HepG2 (cell line): Measurements from ENCODE around the gene FNBP1L. TPM values are rescaled to one million over a fixed set of nuclear protein-coding genes. Genes with fewer than 3 reads are reported as not detected.

Experiments
- ATAC-seq: fragments of 200-7000 bp; cut with Tn5 transposase; 3 replicates; pipeline ENCODE4 v1.9.1; 2020; ENCODE audit warnings: mild to moderate bottlenecking, moderate library complexity
- BruUV-seq: library from RNA; stranded (reverse); fragments of 400-500 nt; replicated peaks from 2 replicates; lab custom pipeline; 2021; lab: Mats Ljungman, UMichigan
- CTCF ChIA-PET: fragments of 300-600 bp; formaldehyde crosslinking; extraction: SDS; loops from one replicate; lab custom pipeline; 2021; ENCODE audit warnings: low total read pairs, inconsistent platforms, low intra/inter-chr PET ratio; lab: Yijun Ruan, JAX
- POLR2A ChIA-PET: fragments of 350-600 bp; sonication (Branson Sonifier 250); formaldehyde crosslinking; loops from one replicate; lab custom pipeline; 2020; ENCODE audit warnings: antibody characterized with exemption, inconsistent platforms; lab: Yijun Ruan, JAX
- DNase-seq: peaks from one replicate; pipeline ENCODE4 v3.0.0-alpha.2; 2015; ENCODE audit warnings: low spot score
- FAIRE-seq: peaks from 3 replicates; lab custom pipeline; 2011; peaks lifted over from hg19 to GRCh38; lab: Jason Lieb, UNC
- H2AFZ ChIP-seq: one replicate; pipeline ENCODE4 v1.6.1; 2011; ENCODE audit warnings: low read length, inconsistent platforms
- H3K27ac ChIP-seq: fragments of 300-600 bp; 3 replicates; pipeline ENCODE4 v1.8.0; 2011; ENCODE audit warnings: mixed run types, mild to moderate bottlenecking, mixed read lengths, low read length, inconsistent platforms; ENCODE audit not compliant: insufficient read depth; ENCODE audit errors: extremely low read length
- H3K27me3 ChIP-seq, 2 experiments: fragments of 200-600 bp in 1 of 2; 2 replicates in 1 of 2; 3 replicates in 1 of 2; pipeline versions ENCODE4 v1.6.0 to v1.8.0; 2011; ENCODE audit warnings: low read length in 2 of 2, mild to moderate bottlenecking in 2 of 2, moderate library complexity in 2 of 2, inconsistent platforms in 1 of 2; ENCODE audit not compliant: insufficient read depth in 2 of 2, control insufficient read depth in 1 of 2
- H3K36me3 ChIP-seq, 2 experiments: fragments of 200-600 bp in 1 of 2; replicated peaks in 1 of 2; 2 replicates in 1 of 2; 3 replicates in 1 of 2; pipeline versions ENCODE4 v1.5.1 to v1.8.0; 2011; ENCODE audit warnings: low read length in 2 of 2, inconsistent platforms in 1 of 2; ENCODE audit not compliant: insufficient read depth in 2 of 2, control insufficient read depth in 1 of 2
- H3K4me1 ChIP-seq: 2 replicates; pipeline ENCODE4 v1.5.1; 2012; ENCODE audit warnings: low read length, inconsistent platforms; ENCODE audit not compliant: insufficient read depth
- H3K4me2 ChIP-seq: 2 replicates; pipeline ENCODE4 v1.6.0; 2011; ENCODE audit warnings: low read depth, low read length, inconsistent platforms
- H3K4me3 ChIP-seq, 3 experiments: fragments of 200-600 bp in 1 of 3; sonication (generic), shearing (Covaris generic) in 1 of 3; replicated peaks in 1 of 3; 2 replicates each; pipeline ENCODE4 v1.5.1; 2011 to 2016; ENCODE audit warnings: low read length in 3 of 3, inconsistent platforms in 2 of 3, low read depth in 2 of 3, mild to moderate bottlenecking in 2 of 3, control low read depth in 1 of 3, mixed read lengths in 1 of 3; ENCODE audit not compliant: insufficient read depth in 1 of 3
- H3K79me2 ChIP-seq: one replicate; pipeline ENCODE4 v1.6.1; 2011; ENCODE audit warnings: low read length, inconsistent platforms; ENCODE audit not compliant: insufficient read depth
- H3K9ac ChIP-seq: 2 replicates; pipeline ENCODE4 v1.6.0; 2011; ENCODE audit warnings: mild to moderate bottlenecking, low read depth, low read length, inconsistent platforms; ENCODE audit not compliant: insufficient read depth
- H3K9me3 ChIP-seq: 2 replicates; pipeline ENCODE4 v1.5.1; 2012; ENCODE audit warnings: mild to moderate bottlenecking, low read length
- H4K20me1 ChIP-seq: 2 replicates; pipeline ENCODE4 v1.6.0; 2011; ENCODE audit warnings: inconsistent platforms, mild to moderate bottlenecking, low read length, moderate library complexity; ENCODE audit not compliant: insufficient read depth
- LBX2 ChIP-seq: sonication (generic); formaldehyde crosslinking; IDR thresholded peaks from 2 replicates; pipeline ENCODE4 v1.5.0; 2020; ENCODE audit warnings: missing genetic modification reagents, mild to moderate bottlenecking, borderline replicate concordance
- ZNF687 ChIP-seq: sonication (generic); formaldehyde crosslinking; IDR thresholded peaks from 2 replicates; pipeline ENCODE4 v1.5.1; 2020; ENCODE audit warnings: mild to moderate bottlenecking, missing genetic modification reagents, moderate library complexity
- WGBS: methylation state at CpG from one replicate; pipeline ENCODE4 v1.1.6; 2017; ENCODE audit warnings: low lambda C conversion rate; 5-methylcytosine and 5-hydroxymethylcytosine counted together
- in situ Hi-C: cut with HindIII; loops from 2 replicates; pipeline ENCODE4 v1.10.0; 2017; ENCODE audit warnings: low pct_unique_long_range_greater_than_20kb; ENCODE audit not compliant: extremely low pct_ligation_motif_present
- intact Hi-C: fragments of 100-400 bp; cut with micrococcal nuclease; formaldehyde crosslinking; loops from one replicate; pipeline ENCODE4 v1.10.0; 2022; ENCODE audit not compliant: unreplicated experiment
- polyA plus RNA-seq, 8 experiments: library from polyadenylated mRNA; depleted of rRNA in 3 of 8; stranded (reverse) in 7 of 8; unstranded in 1 of 8; fragments of >200 nt; fragmentation: Illumina TruSeq in 4 of 8; extraction: Trizol in 4 of 8; gene quantifications; 2 replicates each; pipeline versions ENCODE4 v1.2.1 to v1.2.3, GENCODE V29; 2011 to 2016; ENCODE audit warnings: low read depth in 4 of 8, missing spikeins in 1 of 8, mixed read lengths in 1 of 8; ENCODE audit not compliant: insufficient read depth in 1 of 8
- total RNA-seq, 5 experiments: library from RNA; depleted of rRNA; stranded (reverse); fragments of >200 nt; fragmentation: Illumina TruSeq; extraction: Trizol; gene quantifications; 2 replicates each; pipeline ENCODE4 v1.2.3, GENCODE V29; 2016; ENCODE audit warnings: low read depth in 1 of 5

FNBP1L gene
- total and polyA plus RNA-seq, 2 of the 13 experiments (the other 11 are each of a cell fraction or from before 2014, with no cell fraction given) = 24.1 to 27.1 TPM

- FAIRE-seq (no peak), ATAC-seq (no peak), DNase-seq (no peak)
- Histone ChIP-seq H3K36me3 (peaks cover 0 to 28% of the 10 kb centered on the region in 2 experiments; a peak in 3 of 5 replicates), H3K4me2 (no peak overlapping the region), H3K9ac (no peak overlapping the region), H3K27ac (no peak overlapping the region), H3K4me1 (peaks cover 57% of the 10 kb centered on the region), H3K79me2 (peaks cover 19% of the 10 kb centered on the region), H2AFZ (no peak overlapping the region), H3K4me3 (no peak overlapping the region), H3K9me3 (no peaks in the 10 kb centered on the region), H4K20me1 (no peaks in the 10 kb centered on the region), H3K27me3 (no peaks in the 10 kb centered on the region; a peak in 1 of 5 replicates)
- CTCF ChIA-PET = no interaction called here
- intact Hi-C loops = no loop called here
- POLR2A ChIA-PET = no interaction called here
- TF ChIP-seq LBX2 (CRISPR knock-in tag) = no peak
- TF ChIP-seq ZNF687 (CRISPR knock-in tag) = peak; percentile 38
- over 99% methylated on average over 19 of the region's 20 CpGs for WGBS
- in situ Hi-C loops = no loop called here
- no TSS peak for BruUV-seq
These were observed 141.0 kb downstream of the FNBP1L start for GRCh38 chr1:93588955-93589354.
